Omental fat pad (tissue), 4 donors: ENCODE measurements around the gene VPS4A. TPM values are rescaled to one million over a fixed set of nuclear protein-coding genes. Genes with fewer than 3 reads are reported as not detected.

ENCODE experiments used
- ATAC-seq: fragments of 150-250 bp; one replicate; pipeline ENCODE4 v1.9.1; 2016; ENCODE audit warnings: mild to moderate bottlenecking, moderate library complexity; ENCODE audit not compliant: low FRiP score
- DNase-seq: peaks from one replicate; pipeline ENCODE4 v3.0.0-alpha.2; 2019; ENCODE audit warnings: low spot score
- CTCF ChIP-seq, 3 donors: fragments of 450-650 bp; IDR thresholded peaks; one replicate each; pipeline ENCODE4 v1.5.1; 2016 to 2017; ENCODE audit warnings: antibody characterized with exemption in 3 of 3, mild to moderate bottlenecking in 3 of 3, moderate library complexity in 2 of 3
- total RNA-seq, 4 donors: library from RNA; depleted of rRNA; stranded (reverse); fragments of >200 nt; gene quantifications; one replicate each; pipeline ENCODE4 v1.1.0, GENCODE V29; 2016

VPS4A gene
- total RNA-seq, 4 donors from 2014 or later = 26.6 to 39.0 (median 34.1) TPM

DNA sequence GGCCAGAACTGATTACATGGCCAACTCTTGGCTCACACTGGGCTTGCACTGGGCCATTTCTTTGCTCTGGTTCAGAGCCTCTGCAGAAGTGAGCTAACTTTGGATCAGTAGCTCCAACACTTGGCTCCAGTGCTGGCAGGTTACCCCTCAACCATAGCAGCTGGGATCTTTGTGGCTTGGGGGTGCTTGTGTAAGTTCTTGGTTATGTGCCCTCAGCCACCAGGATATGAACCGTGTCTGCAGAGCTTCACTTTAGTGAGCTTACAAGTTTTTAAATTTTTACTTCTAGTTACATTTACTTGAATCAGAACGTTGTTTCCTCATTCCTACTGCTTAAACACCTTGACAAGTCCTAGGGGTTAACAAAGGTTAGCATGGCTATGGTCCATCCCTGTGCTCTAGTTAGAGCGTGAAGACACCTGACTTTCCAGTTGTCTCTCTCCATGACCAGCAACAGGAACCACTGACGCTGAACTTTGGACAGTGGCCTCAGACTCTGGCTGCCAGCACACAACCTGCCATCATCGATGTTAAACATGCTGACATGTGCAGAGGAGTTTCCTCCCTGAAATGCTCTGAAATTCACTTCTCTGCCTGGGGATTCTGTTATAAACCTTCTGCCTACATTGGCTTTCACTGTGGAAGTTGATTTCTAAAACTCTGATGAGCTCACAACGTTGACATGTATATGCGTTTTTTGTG lies 15.2 kb downstream of the VPS4A start:
- no peak for ATAC-seq
- DNase-seq = no peak
- TF ChIP-seq CTCF (IDR thresholded peaks at IDR 0.05) = no peak

DNA sequence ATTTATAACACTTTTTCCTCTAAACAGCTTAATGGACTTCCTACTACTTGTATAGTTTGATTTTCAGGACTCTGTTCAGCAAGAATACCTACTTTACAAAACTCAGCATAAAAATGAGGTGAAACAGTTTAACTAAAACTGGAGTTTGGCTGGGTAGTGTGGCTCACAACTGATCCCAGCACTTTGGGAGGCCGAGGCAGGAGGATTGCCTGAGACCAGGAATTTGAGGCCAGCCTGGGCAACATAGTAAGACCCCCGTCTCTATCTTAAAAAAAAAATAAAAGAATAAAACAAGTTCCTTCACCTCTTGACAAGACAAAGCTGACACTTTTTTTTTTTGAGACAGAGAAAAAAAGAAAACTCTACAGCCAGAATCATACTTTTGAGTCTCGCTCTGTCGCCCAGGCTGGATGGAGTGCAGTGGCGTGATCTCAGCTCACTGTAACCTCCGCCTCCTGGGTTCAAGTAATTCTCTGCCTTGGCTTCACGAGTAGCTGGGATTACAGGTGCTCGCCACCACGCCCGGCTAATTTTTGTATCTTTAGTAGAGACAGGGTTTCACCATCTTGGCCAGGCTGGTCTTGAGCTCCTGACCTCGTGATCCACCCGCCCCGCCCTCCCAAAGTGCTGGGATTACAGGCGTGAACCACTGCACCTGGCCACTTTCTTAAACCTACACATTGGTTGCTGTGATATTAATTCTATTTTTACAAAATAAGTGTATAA lies 16.6 kb downstream of the VPS4A start:
- no peak for ATAC-seq
- TF ChIP-seq CTCF (IDR thresholded peaks at IDR 0.05) = no peak
- no peak for DNase-seq

- no peak for TF ChIP-seq CTCF (IDR thresholded peaks at IDR 0.05)
- ATAC-seq (no peak), DNase-seq (no peak)
These were observed 17.7 kb downstream of the VPS4A start for GRCh38 chr16:69328854-69329316.

DNA sequence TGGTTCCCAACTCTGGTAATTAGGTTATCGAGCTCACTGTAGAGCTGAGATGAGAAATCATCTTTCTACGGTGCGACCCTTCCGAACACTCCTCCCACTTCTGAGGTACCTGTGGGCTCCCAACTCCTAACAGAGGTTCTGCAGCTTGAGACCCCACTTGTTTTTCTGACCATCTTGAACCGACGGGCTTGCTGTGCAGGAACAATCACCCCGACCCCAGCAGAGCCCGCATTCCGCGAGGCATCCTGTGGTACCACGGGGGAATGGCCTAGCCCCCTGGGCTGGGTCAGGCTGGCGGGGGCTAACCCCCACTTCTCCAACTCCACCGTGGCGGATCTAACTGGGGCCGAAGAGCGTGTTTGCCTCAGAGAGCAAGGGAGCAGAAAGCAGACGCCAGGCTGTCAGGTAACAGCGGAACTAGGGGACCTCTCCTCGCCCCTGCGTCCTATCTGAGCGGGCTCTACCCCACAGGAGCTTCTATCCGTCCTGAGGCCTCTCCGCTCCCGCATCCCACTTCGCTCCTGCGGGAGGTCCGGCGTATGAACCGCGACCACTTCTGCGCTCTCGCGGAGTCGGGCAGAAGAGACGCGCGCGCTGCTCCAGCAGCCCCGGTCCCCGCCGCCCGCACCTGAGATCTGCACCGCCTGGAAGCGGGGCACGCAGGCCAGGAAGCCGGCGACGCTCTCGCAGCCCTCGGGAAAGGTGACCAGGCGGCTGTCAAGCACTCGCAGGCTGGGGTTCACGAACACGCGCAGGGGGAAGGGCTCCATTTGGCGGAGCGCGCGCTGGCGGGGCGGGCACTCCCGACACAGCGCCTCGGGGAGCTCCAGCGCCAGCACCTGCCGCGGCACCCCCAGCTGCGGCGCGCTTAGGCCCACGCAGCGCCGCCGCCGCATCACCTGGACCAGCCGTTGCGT lies 18.5 kb downstream of the VPS4A start:
- ATAC-seq (peak; percentile 14), DNase-seq (no peak)
- TF ChIP-seq CTCF (IDR thresholded peaks at IDR 0.05) = no peak

DNA sequence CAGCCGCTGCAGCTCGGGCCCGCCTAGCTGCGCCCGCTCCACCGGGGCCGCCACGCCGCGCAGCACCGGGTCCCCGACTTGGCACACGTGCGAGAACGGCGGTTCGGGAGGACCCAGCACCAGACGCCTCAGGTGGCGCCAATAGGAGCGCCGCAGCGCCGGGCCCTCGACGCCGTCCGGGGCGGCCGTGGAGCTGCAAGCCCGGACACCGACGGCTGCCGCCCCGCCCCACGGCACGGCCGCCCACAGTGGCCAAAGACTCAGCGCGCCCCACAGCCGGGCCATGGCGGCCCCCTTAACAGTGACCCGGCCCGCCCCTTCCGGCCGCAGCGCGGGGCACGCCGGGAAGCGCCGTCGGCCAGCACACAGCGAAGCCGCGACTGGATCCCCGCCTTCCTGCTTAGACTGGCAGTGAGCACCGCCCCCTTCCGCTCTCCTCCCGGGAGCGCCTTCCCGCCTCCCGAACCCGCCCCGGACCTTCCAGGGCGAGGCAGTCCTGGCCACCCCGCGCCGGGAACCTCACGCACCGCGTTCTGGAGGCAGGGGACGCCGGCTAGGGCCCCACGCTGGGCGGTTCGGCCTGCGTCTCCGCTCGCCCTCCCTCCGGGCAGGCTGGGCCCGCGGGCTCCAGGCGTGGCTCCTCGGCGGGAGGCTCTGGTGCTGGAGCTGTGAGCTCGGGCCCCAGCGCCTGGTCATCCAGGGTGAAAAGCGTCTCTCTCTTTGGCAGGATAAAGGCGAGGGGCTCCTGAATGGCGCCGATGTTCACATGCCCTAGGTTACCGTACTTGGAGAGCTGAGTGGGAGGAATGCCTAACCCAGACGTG lies 19.3 kb downstream of the VPS4A start, which contains the start of gene PDF:
Gene PDF (minus strand): TSS at position 303 of the 824 bp plus-strand sequence. CDS start 18 bp downstream, at position 285.
- peak; percentile 55 for DNase-seq
- no peak for TF ChIP-seq CTCF (IDR thresholded peaks at IDR 0.05)
- ATAC-seq = peak; percentile 98

- no peak for ATAC-seq
- no peak for DNase-seq
- no peak for TF ChIP-seq CTCF (IDR thresholded peaks at IDR 0.05)
These were observed 23.5 kb downstream of the VPS4A start for GRCh38 chr16:69334696-69335095.
